Measurements from ENCODE around the gene NPHP3. TPM values are rescaled to one million over a fixed set of nuclear protein-coding genes. Genes with fewer than 3 reads are reported as not detected.
"Not testable (repeated sequence)": the region's sequence is repeated elsewhere in the genome, so short reads cannot be mapped to it uniquely, and the experiment has no call there.

NPHP3 gene, protein sequence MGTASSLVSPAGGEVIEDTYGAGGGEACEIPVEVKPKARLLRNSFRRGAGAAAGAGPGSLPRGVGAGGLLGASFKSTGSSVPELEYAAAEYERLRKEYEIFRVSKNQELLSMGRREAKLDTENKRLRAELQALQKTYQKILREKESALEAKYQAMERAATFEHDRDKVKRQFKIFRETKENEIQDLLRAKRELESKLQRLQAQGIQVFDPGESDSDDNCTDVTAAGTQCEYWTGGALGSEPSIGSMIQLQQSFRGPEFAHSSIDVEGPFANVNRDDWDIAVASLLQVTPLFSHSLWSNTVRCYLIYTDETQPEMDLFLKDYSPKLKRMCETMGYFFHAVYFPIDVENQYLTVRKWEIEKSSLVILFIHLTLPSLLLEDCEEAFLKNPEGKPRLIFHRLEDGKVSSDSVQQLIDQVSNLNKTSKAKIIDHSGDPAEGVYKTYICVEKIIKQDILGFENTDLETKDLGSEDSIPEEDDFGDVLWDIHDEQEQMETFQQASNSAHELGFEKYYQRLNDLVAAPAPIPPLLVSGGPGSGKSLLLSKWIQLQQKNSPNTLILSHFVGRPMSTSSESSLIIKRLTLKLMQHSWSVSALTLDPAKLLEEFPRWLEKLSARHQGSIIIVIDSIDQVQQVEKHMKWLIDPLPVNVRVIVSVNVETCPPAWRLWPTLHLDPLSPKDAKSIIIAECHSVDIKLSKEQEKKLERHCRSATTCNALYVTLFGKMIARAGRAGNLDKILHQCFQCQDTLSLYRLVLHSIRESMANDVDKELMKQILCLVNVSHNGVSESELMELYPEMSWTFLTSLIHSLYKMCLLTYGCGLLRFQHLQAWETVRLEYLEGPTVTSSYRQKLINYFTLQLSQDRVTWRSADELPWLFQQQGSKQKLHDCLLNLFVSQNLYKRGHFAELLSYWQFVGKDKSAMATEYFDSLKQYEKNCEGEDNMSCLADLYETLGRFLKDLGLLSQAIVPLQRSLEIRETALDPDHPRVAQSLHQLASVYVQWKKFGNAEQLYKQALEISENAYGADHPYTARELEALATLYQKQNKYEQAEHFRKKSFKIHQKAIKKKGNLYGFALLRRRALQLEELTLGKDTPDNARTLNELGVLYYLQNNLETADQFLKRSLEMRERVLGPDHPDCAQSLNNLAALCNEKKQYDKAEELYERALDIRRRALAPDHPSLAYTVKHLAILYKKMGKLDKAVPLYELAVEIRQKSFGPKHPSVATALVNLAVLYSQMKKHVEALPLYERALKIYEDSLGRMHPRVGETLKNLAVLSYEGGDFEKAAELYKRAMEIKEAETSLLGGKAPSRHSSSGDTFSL (N-terminal part only)
- 27.7 TPM for total RNA-seq

DNA sequence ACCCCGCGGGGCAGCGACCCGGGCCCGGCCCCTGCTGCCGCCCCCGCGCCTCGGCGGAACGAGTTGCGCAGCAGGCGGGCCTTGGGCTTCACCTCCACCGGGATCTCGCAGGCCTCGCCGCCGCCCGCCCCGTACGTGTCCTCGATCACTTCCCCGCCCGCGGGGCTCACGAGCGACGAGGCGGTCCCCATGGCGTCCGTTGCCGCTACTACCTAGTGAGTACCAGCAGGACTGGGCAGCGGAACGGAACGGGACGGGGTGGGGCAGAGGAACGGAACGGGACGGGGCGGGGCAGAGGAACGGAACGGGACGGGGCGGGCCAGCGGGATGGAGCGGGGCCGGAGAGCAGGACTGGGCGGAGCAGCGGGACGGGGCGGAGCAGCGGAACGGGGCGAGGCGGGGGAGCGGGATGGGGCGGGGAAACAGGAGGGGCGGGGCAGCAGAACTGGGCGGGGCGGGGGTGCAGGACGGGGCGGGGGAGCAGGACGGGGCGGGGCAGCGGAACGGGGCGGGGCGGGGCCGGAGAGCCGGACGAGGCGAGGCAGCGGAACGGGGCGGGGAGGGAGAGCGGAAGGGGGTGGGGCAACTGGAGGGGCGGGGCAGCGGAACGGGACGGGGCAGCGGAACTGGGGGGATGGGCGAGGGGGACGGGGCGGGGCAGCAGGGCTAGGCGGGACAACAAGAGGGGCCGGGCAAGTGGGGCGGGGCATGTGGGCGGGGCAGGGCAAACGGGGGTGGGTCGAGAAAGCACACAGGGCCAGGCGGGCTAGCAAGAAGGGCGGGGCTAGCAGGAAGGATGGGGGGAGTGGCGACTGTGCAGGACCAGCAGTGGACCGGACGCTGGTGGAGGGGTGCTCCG, at the start of gene NPHP3:
Gene NPHP3 (minus strand): TSS at position 245 of the 859 bp plus-strand sequence. CDS start 54 bp downstream, at position 191.
- DNase-seq (ENCODE audit: low spot score): peak; percentile 99

- DNase-seq (ENCODE audit: low spot score): no peak
These were observed 36.5 kb upstream of the NPHP3 start for GRCh38 chr3:132758740-132759139.

GRCh38 chr3:132756108-132756650, 34.0 kb upstream of the NPHP3 start:
- DNase-seq (ENCODE audit: low spot score): no peak

DNA sequence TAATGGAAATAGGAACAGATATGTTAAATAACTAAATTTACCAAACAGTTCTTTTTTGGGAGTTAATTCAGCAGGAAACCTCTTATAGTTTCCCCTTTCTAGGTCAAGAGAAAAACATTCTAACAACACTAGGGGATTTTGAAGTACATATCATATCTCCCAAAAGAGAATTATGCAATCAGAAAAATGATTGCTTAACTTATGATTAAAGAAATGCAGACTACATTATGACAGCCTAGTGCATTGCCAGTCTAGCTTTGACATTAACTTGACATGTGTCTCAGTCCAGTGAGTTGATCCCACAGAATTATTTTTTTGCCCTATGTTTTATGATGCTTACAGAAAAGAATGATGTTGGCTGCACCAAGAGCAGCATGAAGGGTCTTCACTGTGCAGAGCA, 31.7 kb upstream of the NPHP3 start:
- no peak for DNase-seq (ENCODE audit: low spot score)

- DNase-seq (ENCODE audit: low spot score): no peak
These were observed 27.6 kb upstream of the NPHP3 start for GRCh38 chr3:132749786-132750185.

GRCh38 chr3:132746720-132747119, 24.5 kb upstream of the NPHP3 start:
- DNase-seq (ENCODE audit: low spot score): not testable (repeated sequence)

- no peak for DNase-seq (ENCODE audit: low spot score)
These were observed 16.1 kb upstream of the NPHP3 start for GRCh38 chr3:132738314-132738713.

DNA sequence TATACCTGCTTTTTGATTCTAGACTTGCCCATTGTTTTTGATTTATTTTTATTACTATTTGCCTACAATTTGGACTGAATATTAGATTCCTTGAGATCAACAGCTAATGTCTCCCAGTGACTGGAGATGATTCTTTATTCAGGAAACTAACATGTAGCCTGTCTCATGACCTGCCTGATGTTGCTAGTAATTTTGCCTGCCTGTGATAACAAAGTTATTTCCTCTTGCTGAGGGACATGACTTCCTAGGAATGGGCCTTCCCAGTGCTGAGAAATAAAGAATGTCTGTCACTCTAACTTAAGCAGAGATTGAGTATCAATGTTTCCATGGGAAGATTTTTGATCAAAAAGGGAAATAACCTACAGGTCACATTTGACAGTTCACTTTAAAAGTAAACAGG, 13.4 kb upstream of the NPHP3 start:
- DNase-seq (ENCODE audit: low spot score): no peak

DNA sequence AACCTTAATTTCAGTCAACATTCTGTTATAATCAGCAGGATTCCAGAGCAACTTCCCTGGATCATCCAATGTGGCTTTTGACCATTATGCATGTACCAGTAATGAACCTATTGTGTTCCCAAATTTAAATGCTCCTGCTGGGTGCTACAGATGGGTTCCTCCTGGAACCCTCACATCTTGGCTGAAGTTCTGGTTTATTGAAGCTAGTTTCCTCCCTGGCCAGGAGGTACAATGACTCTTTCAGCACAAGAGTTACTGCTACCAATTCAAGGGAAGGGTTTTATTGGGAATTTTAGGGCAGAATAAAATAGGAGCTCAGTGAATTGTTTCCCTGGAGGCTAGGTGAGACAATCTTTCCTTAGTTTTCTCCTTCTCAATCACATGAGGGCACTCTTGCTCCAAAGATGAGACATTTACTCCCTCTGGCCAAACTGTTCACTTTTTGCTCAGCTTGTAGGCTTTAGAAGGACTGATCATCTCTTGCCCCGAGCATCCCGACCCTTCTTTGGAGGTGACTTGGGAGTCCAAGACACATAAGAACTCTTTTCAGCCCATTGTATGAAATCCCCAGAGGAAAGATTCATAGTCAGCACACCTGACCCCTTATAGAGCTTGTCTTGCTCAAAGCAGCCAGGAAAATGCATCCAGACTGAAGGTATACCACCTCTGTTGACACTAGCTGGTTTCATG, 8.8 kb upstream of the NPHP3 start:
- no peak for DNase-seq (ENCODE audit: low spot score)

GRCh38 chr3:132726341-132726823, 4.2 kb upstream of the NPHP3 start:
- DNase-seq (ENCODE audit: low spot score): no peak

DNA sequence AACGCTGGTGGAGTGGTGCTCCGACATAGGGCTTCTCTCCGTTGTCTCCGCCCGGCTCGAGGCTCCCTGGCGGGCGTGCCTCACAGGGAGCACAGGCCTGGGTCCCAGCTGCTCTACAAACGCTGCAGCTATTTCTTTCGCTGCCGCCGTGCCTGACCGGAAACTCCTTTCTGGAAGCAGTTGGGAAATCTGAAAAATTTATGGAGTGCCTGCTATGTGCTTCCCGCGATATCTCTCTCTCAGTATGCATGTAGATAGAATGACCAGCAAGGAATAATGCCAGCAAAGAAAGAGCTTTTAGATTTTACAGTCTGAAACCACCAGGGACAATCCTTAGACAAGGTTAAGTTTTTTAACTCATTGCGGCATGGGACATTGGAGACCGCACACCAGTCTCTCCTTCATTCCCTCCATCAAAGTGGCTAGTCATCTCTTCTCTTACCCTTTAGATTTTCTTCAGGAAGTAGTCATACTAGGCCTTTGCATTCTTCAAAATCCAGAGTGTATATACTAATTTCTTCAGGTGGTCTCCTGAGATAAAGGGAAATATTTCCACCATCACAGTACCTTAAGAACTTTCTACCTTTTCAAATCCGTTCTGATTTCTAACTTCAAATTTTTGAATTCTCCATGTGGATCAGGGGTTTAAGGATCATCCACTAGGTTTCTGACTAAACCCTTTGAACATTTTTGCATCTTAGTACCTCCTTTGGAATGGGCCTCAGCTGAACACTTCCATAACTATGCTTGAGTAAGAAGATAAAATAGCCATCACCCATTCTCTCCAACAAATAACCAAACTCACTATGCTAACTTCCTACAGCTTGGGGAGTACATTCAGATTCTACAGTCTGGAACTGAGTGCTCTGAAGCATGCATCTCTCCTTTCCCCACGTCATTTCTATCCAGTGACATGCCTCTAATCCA, 1.1 kb upstream of the NPHP3 start:
- no peak for DNase-seq (ENCODE audit: low spot score)

DNA sequence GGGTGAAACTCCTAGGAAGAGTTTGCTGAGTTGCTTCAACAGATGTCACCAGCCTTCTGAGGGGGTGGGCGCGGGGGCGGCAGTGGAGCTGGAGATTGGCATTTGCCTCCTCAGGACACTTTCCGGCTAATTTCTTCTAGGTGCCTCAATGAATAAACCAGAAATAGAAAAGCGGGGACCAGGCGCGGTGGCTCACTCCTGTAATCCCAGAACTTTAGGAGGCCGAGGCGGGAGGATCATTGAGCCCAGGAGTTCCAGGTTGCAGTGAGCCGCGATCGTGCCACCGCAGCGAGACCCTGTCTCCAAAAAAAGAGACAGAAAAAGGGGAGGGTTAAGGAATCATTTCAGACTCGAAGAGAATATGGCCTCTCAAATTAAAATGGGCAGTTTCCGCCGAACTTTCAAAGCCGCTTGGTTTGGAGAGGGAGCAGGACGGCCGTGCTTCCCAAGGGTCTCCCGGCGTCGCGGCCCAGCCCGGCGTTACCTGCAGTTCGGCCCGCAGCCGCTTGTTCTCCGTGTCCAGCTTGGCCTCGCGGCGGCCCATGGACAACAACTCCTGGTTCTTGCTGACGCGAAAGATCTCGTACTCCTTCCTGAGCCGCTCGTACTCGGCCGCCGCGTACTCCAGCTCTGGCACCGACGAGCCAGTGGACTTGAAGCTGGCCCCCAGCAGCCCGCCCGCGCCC, 587 bp downstream of the NPHP3 start:
- DNase-seq (ENCODE audit: low spot score): peak; percentile 67

DNA sequence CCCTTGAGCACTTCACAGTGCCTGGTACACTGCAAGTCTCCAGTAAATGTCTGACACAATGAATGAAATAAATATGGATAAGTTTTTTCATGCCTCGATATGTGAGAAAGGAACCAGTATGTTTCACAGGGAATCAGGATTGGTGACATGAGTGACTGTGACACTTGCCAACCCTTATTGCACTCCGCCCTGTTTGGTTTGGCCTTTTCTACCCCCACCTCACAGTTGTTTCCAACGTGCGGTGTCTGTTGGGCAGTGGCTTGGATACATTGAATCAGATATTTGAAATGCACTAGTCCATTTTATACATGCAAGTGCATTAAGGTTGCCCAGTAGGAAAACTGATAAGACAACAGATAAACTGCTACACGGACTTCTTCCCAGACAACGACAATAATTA, 2.0 kb downstream of the NPHP3 start:
- DNase-seq (ENCODE audit: low spot score): no peak

DNA sequence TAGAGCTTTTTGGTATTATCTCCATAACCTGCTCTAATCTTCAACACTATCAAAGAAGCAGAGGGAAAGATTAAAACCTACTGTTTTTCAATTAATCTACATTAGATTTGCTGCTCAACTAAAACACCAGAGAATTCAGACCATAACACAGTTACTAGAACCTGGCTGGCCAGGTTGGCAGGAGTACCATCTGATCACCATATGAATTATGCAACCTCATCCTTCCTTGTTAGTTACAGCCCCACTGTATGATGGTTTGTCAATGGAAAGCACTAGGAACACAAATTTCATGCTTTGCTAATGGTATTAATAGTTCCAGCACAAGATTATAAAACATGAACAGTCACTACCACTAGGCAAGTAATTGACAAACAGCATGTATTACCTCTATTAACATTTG, 5.8 kb downstream of the NPHP3 start:
- DNase-seq (ENCODE audit: low spot score): no peak

- no peak for DNase-seq (ENCODE audit: low spot score)
These were observed 8.1 kb downstream of the NPHP3 start for GRCh38 chr3:132713977-132714727.

DNA sequence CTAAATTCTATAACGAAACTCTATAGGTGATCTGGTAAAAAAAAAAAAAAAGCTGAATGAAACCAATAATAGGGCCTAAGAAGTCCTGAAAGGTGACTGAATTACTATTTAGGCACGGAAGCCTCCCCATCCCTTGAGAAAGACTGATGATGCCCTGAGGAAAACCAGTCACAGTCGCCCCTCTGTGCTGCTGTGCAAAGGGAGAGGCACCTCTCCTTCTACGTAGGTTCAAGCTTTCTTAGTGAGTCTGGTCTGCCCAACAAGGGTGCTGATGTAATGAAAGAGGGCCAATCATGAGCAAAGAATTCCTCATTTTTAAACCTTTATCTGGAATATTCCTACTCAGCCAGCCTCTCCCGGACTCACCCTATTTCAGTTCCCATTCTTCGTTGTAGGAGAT, 11.9 kb downstream of the NPHP3 start:
- DNase-seq (ENCODE audit: low spot score): no peak

- DNase-seq (ENCODE audit: low spot score): no peak
These were observed 12.4 kb downstream of the NPHP3 start for GRCh38 chr3:132709761-132710160.

All from ureter (tissue), 1 donor.